GM12873 (cell line): ENCODE measurements around the gene NOS1AP.

Source experiments
- CTCF ChIP-seq: IDR thresholded peaks from 2 replicates; pipeline ENCODE4 v1.5.1; 2012; ENCODE audit warnings: low read depth, mild to moderate bottlenecking, moderate library complexity, low read length, control low read depth; ENCODE audit not compliant: insufficient read depth; ENCODE audit errors: missing control alignments

Gene NOS1AP

GRCh38 chr1:162316187-162316586 is 246.7 kb downstream of the NOS1AP start:
- no peak for TF ChIP-seq CTCF

GRCh38 chr1:162317621-162318020 is 248.1 kb downstream of the NOS1AP start:
- TF ChIP-seq CTCF, result no peak

- TF ChIP-seq CTCF, result no peak
These were observed 250.1 kb downstream of the NOS1AP start for GRCh38 chr1:162319493-162320175.

- TF ChIP-seq CTCF, result no peak
These were observed 252.4 kb downstream of the NOS1AP start for GRCh38 chr1:162321809-162322422.

GRCh38 chr1:162323023-162323422 is 253.5 kb downstream of the NOS1AP start:
- TF ChIP-seq CTCF, result no peak

GRCh38 chr1:162324396-162324795 is 254.9 kb downstream of the NOS1AP start:
- TF ChIP-seq CTCF, result no peak

- TF ChIP-seq CTCF, result no peak
These were observed 257.1 kb downstream of the NOS1AP start for GRCh38 chr1:162326559-162326958.
